Left renal pelvis (tissue), 4 donors: ENCODE results near the gene TRAF6. TPM values are rescaled to one million over a fixed set of nuclear protein-coding genes. Genes with fewer than 3 reads are reported as not detected.
A peak's percentile ranks its signal among the peaks of the same experiment; 100 is the strongest.
"Not testable (repeated sequence)": the region's sequence is repeated elsewhere in the genome, so short reads cannot be mapped to it uniquely, and the experiment has no call there.

Source experiments
- DNase-seq, 4 donors: peaks; one replicate each; pipeline ENCODE4 v3.0.0-alpha.2; 2013; ENCODE audit warnings: low read depth in 4 of 4, low spot score in 3 of 4
- polyA plus RNA-seq, 4 donors: library from polyadenylated mRNA; unstranded; fragments of 120-200 nt; gene quantifications; one replicate each; pipeline ENCODE4 v1.2.1, GENCODE V29; 2013; ENCODE audit not compliant: insufficient read length in 4 of 4

Gene TRAF6
- polyA plus RNA-seq, 4 donors = 12.4 to 18.8 (median 17.2) TPM

GRCh38 chr11:36499315-36499714 is 10.8 kb downstream of the TRAF6 start:
- no peak for DNase-seq

GRCh38 chr11:36498721-36499120 is 11.4 kb downstream of the TRAF6 start:
- no peak for DNase-seq

DNA sequence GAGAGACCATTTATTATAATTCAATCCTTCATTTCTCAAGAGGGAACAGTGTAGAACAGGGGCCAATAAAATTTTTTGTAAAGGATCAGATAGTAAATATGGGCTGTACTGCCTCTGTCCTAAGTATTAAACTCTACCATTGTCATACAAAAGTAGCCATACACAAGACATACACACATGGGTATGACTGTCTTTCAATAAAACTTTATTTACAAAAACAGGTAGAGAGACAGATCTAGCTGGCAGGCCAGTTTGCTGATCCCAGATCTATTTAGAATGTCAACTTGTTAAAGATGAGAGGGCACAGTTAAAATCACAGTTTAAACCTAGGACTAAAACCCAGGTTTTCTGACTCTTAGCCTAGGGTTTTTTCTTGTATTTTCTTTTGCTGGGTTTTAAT is 16.7 kb downstream of the TRAF6 start:
- DNase-seq = no peak

DNA sequence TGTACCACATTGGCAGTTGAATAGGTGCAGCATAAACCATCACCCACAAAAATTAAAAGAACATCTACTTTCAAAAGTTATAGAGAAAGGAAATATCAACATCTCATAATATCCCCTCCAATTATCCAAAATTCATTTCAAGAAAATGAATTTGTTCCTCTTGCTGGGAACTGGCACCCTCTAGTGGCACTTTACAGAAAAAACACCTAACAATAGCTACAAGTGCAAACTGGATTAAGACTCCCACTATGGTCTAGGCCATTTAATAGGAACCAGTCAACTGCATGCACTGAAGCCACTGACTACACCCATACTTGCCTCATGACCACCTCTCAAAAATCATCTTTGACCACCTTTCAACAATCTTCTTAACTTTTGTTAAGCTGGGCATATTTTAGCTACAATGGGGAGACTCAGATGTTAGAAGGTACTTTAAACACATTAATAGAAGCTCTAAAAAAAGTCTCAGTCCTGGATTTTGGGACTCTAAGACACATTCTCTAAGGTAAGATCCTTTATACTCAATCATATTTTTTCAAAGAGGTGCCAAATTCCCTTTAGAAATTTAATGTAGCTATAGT is 17.3 kb downstream of the TRAF6 start:
- DNase-seq = peak in 1 of 4 donors; percentile 6

DNA sequence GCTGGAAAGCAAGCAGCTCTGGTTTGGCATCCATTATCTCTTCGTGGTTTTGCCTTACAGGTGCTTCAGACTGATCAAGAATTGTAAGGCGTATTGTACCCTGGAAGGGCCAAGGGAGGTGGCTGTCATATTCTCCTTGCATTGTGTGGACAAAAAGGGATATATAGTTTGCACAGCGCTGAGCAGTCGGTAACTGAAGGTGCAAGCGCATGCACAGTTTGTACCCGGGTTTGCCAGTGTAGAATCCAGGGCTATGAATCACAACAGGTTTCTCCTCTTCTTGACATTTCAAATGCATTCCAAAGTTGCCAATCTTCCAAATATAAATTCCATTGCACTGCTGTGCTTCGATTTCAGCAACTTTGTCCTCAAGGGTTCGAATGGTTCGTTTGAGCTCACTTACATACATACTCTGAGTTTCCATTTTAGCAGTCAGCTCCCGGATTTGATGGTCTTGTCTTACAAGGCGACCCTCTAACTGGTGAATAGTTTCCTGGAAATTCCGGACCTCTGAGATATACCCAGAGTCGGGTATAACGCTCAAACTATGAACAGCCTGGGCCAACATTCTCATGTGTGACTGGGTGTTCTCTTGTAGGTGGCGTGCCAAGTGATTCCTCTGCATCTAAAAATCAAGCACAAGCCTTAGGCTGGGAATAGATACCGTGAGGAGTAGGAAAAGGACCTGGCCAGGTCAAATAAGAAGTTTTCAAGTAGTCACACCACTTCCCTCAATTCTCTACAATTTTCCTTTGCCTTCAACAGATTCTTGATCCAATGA is 19.9 kb downstream of the TRAF6 start:
- DNase-seq = no peak

- no peak for DNase-seq
Measured at GRCh38 chr11:36488096-36488495, 22.0 kb downstream of the TRAF6 start.

DNA sequence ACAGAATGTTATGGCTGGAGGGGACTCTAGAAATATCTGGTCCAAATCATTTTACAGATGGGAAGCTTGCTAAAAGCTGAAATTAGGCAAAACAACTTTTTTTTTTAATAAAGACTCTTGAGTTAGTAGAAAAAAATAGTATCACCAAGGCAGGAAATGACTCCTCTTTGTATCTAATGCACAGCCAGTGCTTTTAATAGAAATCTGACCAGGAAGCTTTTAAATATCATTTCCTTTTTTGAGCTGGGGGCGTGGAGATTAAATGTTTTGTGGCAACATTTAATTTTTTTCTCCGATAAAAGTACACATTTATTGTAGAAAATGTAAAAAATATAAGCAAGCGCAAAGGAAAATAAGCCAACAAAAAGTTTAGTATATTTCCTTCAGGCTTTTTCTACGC is 22.5 kb downstream of the TRAF6 start:
- DNase-seq = no peak

- no peak for DNase-seq
Measured at GRCh38 chr11:36485298-36486002, 24.6 kb downstream of the TRAF6 start.

DNA sequence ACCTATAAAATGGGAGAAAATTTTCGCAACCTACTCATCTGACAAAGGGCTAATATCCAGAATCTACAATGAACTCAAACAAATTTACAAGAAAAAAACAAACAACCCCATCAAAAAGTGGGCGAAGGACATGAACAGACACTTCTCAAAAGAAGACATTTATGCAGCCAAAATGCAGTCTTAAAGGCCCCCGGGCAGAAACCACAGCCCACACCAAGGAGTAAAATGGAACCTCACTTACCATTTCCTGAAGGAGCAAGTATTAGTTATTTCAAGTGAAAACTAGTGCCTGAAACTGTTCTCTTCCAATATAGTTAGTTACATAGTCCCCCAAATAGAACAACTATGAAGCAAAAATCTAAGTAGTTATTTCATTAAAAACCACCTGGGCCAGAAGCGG is 27.0 kb downstream of the TRAF6 start:
- DNase-seq = not testable (repeated sequence)

DNA sequence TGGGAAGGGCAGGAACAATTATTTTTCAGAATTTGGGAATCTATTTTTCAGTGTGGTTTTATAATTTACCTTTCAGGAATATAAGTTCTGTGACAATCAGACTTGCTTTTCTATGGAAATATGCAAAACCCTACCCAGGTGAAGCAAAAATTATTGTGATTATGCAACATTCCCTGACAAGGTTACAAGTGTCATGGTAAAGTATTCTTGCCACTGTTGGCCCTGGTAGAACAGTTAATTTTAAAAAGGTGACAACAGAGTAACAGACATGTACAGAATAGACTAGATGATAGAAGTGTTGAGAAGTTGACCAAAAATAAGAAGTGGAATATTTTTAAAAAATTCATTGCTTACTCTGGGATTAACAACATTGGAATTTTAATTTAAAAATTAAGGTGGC is 29.2 kb downstream of the TRAF6 start:
- DNase-seq = no peak

DNA sequence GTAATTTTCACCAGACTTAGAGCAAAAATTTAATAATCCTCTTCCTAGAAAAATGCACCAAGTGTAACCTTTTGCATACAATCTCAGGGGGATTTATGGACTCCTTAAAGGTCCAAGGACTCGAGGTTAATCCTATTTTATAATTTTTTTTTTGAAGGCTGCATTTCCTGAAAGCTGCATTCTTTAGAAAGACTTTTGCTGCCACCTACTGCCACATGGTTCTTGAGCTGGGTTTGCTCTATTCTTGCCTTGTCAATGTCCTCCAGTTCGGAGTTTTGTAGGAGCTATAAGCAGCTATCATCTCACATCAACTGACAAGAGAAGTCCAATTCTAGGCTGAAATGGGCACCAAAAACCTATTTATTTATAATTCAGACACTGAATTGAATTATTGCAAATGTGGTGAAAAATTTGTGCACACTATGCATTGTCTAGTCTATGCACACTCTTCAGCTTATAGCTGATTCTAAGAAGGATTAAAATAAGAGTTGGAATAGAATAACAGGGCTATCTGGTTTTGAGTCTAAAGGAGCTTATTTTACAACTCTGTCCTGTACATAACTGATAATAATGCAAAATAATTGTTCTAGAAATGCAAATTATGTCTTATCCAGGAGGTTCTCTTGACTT is 31.3 kb downstream of the TRAF6 start:
- DNase-seq = peak; percentile 29 to 37 (median 33)

DNA sequence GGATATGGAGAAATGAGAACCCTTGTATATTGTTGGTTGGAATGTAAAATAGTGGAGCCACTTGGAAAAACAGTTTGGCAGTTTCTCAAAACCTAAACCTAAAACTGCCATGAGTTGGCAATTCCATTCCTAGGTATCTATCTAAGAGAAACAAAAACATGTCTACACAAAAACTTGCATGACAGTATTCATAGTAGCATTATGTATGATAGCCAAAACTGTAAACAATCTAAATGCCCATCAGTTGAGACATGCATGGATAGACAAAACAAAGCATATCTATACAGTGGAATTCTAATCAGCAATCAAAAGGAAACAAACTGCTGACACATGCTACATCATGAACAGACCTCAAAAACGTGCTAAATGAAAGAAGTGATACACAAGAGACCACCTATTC is 34.9 kb downstream of the TRAF6 start:
- no peak for DNase-seq

- DNase-seq = no peak
Measured at GRCh38 chr11:36471577-36471976, 38.5 kb downstream of the TRAF6 start.

- no peak for DNase-seq
Measured at GRCh38 chr11:36469881-36470802, 39.9 kb downstream of the TRAF6 start.

- no peak for DNase-seq
Measured at GRCh38 chr11:36469063-36469462, 41.0 kb downstream of the TRAF6 start.

DNA sequence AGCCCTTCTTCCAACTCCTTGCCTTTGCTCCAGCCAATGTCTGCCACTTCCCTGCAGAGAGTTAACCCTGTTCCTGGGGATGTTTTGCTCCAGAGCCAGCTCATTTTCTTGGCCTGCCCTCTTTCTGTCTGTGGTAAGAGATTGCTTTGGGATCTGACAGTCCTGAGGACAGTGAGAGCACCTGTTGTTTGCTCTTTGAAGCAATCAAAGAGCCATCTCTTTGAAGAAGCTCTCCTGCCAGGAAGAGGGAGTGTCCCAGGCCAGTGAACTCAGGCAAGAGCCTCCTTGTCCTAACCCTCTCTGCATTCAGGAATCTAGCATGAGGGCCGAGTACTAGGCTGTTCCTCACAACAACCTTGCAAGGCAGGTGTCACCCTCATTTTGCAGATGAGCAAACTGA is 42.2 kb downstream of the TRAF6 start:
- no peak for DNase-seq

GRCh38 chr11:36467012-36467411 is 43.1 kb downstream of the TRAF6 start:
- no peak for DNase-seq

- no peak for DNase-seq
Measured at GRCh38 chr11:36465449-36466163, 44.5 kb downstream of the TRAF6 start.

- DNase-seq = no peak
Measured at GRCh38 chr11:36464720-36465119, 45.4 kb downstream of the TRAF6 start.

GRCh38 chr11:36463781-36464180 is 46.3 kb downstream of the TRAF6 start:
- no peak for DNase-seq
